ENCODE measurements around the gene LILRB1. TPM values are rescaled to one million over a fixed set of nuclear protein-coding genes. Genes with fewer than 3 reads are reported as not detected.
"Not testable (repeated sequence)": the region's sequence is repeated elsewhere in the genome, so short reads cannot be mapped to it uniquely, and the experiment has no call there.

The LILRB1 gene
- total and polyA plus RNA-seq, 5 experiments from 2014 or later = 0.15 to 8.8 (median 3.0) TPM; not detected in 1

GRCh38 chr19:54627912-54628311 lies 2.4 kb upstream of the LILRB1 start:
- H3K36me3 Mint-ChIP-seq, DNase-seq, H3K27ac Mint-ChIP-seq, H3K4me3 Mint-ChIP-seq, POLR2A ChIA-PET, ATAC-seq: not testable (repeated sequence)
- Mint-ChIP-seq H3K9me3 (peaks cover 0 to 19% (median 4%) of the 10 kb centered on the region in 9 donors), H3K4me1 (peaks cover 0 to 55% (median 4%) of the 10 kb centered on the region in 4 donors), H3K27me3 (peaks cover 21 to 82% (median 61%) of the 10 kb centered on the region in 5 donors)

GRCh38 chr19:54630782-54631181 lies 498 bp downstream of the LILRB1 start:
- peak overlapping the region in 1 of 10 donors; percentile 82 for H3K4me3 Mint-ChIP-seq
- POLR2A ChIA-PET = no interaction called here
- peaks cover 0 to 7% (median 7%) of the 10 kb centered on the region in 3 donors for H3K36me3 Mint-ChIP-seq
- ATAC-seq = no peak
- peaks cover 0 to 37% (median 4%) of the 10 kb centered on the region in 4 donors for H3K4me1 Mint-ChIP-seq
- peak overlapping the region in 1 of 10 donors; percentile 49 for H3K27ac Mint-ChIP-seq
- peaks cover 19 to 67% (median 54%) of the 10 kb centered on the region in 5 donors for H3K27me3 Mint-ChIP-seq
- peaks cover 0 to 19% (median 4%) of the 10 kb centered on the region in 9 donors for H3K9me3 Mint-ChIP-seq
- DNase-seq = no peak

- H3K4me3 Mint-ChIP-seq, DNase-seq: not testable (repeated sequence)
- peaks cover 0 to 15% (median 4%) of the 10 kb centered on the region in 9 donors for H3K9me3 Mint-ChIP-seq
These were observed 1.4 kb downstream of the LILRB1 start for GRCh38 chr19:54631489-54632337.

GRCh38 chr19:54632517-54632916 lies 2.2 kb downstream of the LILRB1 start:
- POLR2A ChIA-PET, DNase-seq, H3K27ac Mint-ChIP-seq, H3K4me3 Mint-ChIP-seq, H3K9me3 Mint-ChIP-seq, H3K36me3 Mint-ChIP-seq, ATAC-seq: not testable (repeated sequence)
- Mint-ChIP-seq H3K4me1 (peaks cover 0 to 28% (median 3%) of the 10 kb centered on the region in 4 donors), H3K27me3 (peaks cover 10 to 50% (median 47%) of the 10 kb centered on the region in 5 donors)

More at GRCh38 chr19:54631489-54632337, 1.4 kb downstream of the LILRB1 start:
- H3K27ac Mint-ChIP-seq, ATAC-seq, POLR2A ChIA-PET, H3K36me3 Mint-ChIP-seq: not testable (repeated sequence)
- Mint-ChIP-seq H3K27me3 (peaks cover 10 to 58% (median 52%) of the 10 kb centered on the region in 5 donors), H3K4me1 (peaks cover 0 to 29% (median 3%) of the 10 kb centered on the region in 4 donors)

DNA sequence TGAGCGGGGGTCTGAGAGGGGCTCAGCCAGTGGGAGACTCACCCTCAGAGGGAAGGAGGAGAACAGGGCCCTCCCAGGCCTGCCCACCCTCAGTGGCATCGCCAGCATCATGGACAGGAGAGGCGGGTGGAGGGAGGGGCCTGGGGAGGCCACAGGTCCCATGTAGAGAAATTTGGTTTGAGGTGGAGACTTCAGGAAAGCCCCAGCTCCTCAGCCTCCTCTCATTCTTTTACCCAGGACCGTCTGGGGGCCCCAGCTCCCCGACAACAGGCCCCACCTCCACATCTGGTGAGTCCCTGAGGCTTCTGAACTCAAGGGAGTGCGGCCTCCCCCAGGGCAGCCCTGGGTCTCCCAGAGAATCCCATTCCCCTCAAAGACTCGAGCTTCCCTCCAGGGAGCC lies 3.1 kb downstream of the LILRB1 start:
- no peak for DNase-seq
- H3K4me3 Mint-ChIP-seq = no peak overlapping the region

GRCh38 chr19:54636081-54636480 lies 5.8 kb downstream of the LILRB1 start:
- H3K4me3 Mint-ChIP-seq, H3K36me3 Mint-ChIP-seq, H3K4me1 Mint-ChIP-seq, ATAC-seq, POLR2A ChIA-PET, DNase-seq, H3K9me3 Mint-ChIP-seq: not testable (repeated sequence)
- Mint-ChIP-seq H3K27ac (peak overlapping the region in 1 of 10 donors; percentile 29), H3K27me3 (peaks cover 7 to 25% (median 21%) of the 10 kb centered on the region in 5 donors)

More for the DNA sequence above, 3.1 kb downstream of the LILRB1 start:
- Mint-ChIP-seq H3K9me3 (peaks cover 0 to under 1% (median 0%) of the 10 kb centered on the region in 9 donors), H3K36me3 (no peaks in the 10 kb centered on the region), H3K27ac (no peak overlapping the region), H3K4me1 (peaks cover 0 to 19% (median 3%) of the 10 kb centered on the region in 4 donors), H3K27me3 (peaks cover 5 to 42% (median 41%) of the 10 kb centered on the region in 5 donors)
- POLR2A ChIA-PET = no interaction called here
- no peak for ATAC-seq

- peaks cover 9 to 21% (median 10%) of the 10 kb centered on the region in 5 donors for H3K27me3 Mint-ChIP-seq
- H3K4me3 Mint-ChIP-seq = no peak overlapping the region
- peaks cover 0 to 5% (median 0%) of the 10 kb centered on the region in 4 donors for H3K4me1 Mint-ChIP-seq
- POLR2A ChIA-PET = no interaction called here
- H3K27ac Mint-ChIP-seq = no peak overlapping the region
- DNase-seq (no peak), ATAC-seq (no peak)
- H3K9me3 Mint-ChIP-seq = no peaks in the 10 kb centered on the region
- H3K36me3 Mint-ChIP-seq = no peaks in the 10 kb centered on the region
These were observed 8.4 kb downstream of the LILRB1 start for GRCh38 chr19:54638683-54639082.

DNA sequence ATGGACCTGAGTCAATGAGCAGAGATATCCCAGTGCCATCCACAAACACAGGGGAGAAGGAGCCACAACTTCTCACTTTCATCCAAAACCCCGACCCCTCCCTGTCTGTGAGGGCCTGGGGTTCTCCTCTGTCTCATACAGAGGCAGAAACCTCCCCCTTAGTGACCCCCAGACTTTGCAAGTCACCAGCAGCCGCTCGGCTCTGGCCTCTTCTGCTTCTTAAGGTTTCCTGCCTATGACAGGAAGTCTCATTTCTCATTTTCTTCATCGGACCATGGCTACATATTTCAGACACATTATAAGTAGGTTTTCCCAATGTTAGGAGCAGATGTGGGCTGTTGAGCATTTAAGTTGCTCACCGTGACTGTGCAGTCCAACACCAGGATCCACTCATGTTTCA lies 12.7 kb downstream of the LILRB1 start:
- peaks cover 4 to 23% (median 12%) of the 10 kb centered on the region in 5 donors for H3K27me3 Mint-ChIP-seq
- DNase-seq, H3K4me1 Mint-ChIP-seq, ATAC-seq, H3K4me3 Mint-ChIP-seq, H3K9me3 Mint-ChIP-seq, POLR2A ChIA-PET, H3K36me3 Mint-ChIP-seq: not testable (repeated sequence)
- peak overlapping the region in 2 of 10 donors; percentile 44 to 47 for H3K27ac Mint-ChIP-seq

GRCh38 chr19:54643583-54643982 lies 13.3 kb downstream of the LILRB1 start:
- H3K4me1 Mint-ChIP-seq, DNase-seq, ATAC-seq, H3K36me3 Mint-ChIP-seq, H3K27ac Mint-ChIP-seq, POLR2A ChIA-PET, H3K9me3 Mint-ChIP-seq: not testable (repeated sequence)
- peak overlapping the region in 1 of 10 donors; percentile 32 for H3K4me3 Mint-ChIP-seq
- H3K27me3 Mint-ChIP-seq = peaks cover 4 to 29% (median 12%) of the 10 kb centered on the region in 5 donors

DNA sequence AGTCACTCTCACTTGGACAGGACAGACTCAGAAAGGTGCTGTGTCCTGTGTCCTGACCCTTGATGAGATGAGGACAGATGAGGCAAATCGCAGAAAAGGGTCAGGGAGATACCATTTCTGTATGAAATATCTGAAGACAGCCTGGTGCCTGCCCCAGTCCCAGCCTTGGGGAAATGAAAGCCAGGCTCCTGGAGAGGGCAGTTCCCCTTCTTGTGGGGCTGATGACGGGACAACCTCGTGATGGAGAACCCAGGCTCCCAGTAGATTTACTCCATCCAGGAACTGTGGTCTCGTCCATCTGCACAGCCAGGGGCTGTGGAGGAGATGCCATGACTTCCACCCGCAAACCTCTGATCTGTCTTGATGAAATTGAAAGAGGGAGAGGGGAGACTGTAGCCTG lies 13.8 kb downstream of the LILRB1 start:
- H3K9me3 Mint-ChIP-seq = peaks cover 0 to 2% (median 0%) of the 10 kb centered on the region in 9 donors
- no peak overlapping the region for H3K27ac Mint-ChIP-seq
- peaks cover 0 to 5% (median 0%) of the 10 kb centered on the region in 4 donors for H3K4me1 Mint-ChIP-seq
- ATAC-seq (no peak), DNase-seq (no peak)
- peaks cover 4 to 33% (median 12%) of the 10 kb centered on the region in 5 donors for H3K27me3 Mint-ChIP-seq
- peak overlapping the region in 1 of 10 donors; percentile 32 for H3K4me3 Mint-ChIP-seq
- POLR2A ChIA-PET = no interaction called here
- H3K36me3 Mint-ChIP-seq = no peaks in the 10 kb centered on the region

GRCh38 chr19:54646331-54646841 lies 16.1 kb downstream of the LILRB1 start:
- no peak overlapping the region for H3K4me3 Mint-ChIP-seq
- DNase-seq = no peak
- H3K27ac Mint-ChIP-seq = no peak overlapping the region

DNA sequence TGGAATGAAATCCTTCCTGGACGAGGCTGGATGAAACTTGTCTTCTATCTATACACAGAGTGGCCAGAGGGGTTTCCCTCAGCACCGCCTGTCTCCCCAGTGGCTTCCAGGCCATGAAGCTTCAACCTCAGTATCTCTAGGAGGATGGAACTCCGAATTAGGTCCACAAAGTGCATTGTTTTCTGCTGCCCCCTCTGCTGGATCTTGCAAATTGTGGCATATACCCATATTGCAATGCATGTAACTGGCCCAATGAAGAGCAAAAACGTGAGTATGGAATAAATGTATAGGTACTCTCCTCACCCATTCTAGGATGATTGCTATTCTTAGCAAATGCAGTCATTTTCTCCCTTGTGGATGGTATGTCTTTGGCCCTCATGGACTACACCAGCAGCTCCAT lies 17.8 kb downstream of the LILRB1 start:
- no peaks in the 10 kb centered on the region for H3K36me3 Mint-ChIP-seq
- H3K4me3 Mint-ChIP-seq = no peak overlapping the region
- POLR2A ChIA-PET = no interaction called here
- peaks cover 2 to 31% (median 5%) of the 10 kb centered on the region in 5 donors for H3K27me3 Mint-ChIP-seq
- H3K4me1 Mint-ChIP-seq = peaks cover 0 to 2% (median 0%) of the 10 kb centered on the region in 4 donors
- DNase-seq = no peak
- H3K27ac Mint-ChIP-seq = no peak overlapping the region
- peaks cover 0 to 2% (median 0%) of the 10 kb centered on the region in 9 donors for H3K9me3 Mint-ChIP-seq
- no peak for ATAC-seq

More at GRCh38 chr19:54646331-54646841, 16.1 kb downstream of the LILRB1 start:
- Mint-ChIP-seq H3K9me3 (peaks cover 0 to 2% (median 0%) of the 10 kb centered on the region in 9 donors), H3K4me1 (peaks cover 0 to 5% (median 0%) of the 10 kb centered on the region in 4 donors), H3K36me3 (no peaks in the 10 kb centered on the region), H3K27me3 (peaks cover 4 to 33% (median 5%) of the 10 kb centered on the region in 5 donors)
- no peak for ATAC-seq
- POLR2A ChIA-PET = no interaction called here
